Activated T-helper 17 cell treated with anti-CD3 and anti-CD28 coated beads, Interleukin-2, amount 50 U/mL, for 72 hours (primary cell): ENCODE data around the gene KISS1. TPM values are rescaled to one million over a fixed set of nuclear protein-coding genes. Genes with fewer than 3 reads are reported as not detected.

ENCODE experiments used
- ATAC-seq: fragments of 150-1000 bp; cut with Tn5 transposase; replicated peaks from 2 replicates; pipeline ENCODE4 v1.10.0; 2021; ENCODE audit warnings: mild to moderate bottlenecking, moderate library complexity
- H3K27ac Mint-ChIP-seq: one replicate; pipeline ENCODE4 v1.8.0; 2022; ENCODE audit warnings: mixed read lengths
- H3K27me3 Mint-ChIP-seq: one replicate; pipeline ENCODE4 v1.8.0; 2022; ENCODE audit warnings: mixed read lengths
- H3K36me3 Mint-ChIP-seq: one replicate; pipeline ENCODE4 v1.8.0; 2022; ENCODE audit warnings: low read depth, mild to moderate bottlenecking, mixed read lengths
- H3K4me1 Mint-ChIP-seq: one replicate; pipeline ENCODE4 v1.8.0; 2022; ENCODE audit warnings: mixed read lengths
- H3K4me3 Mint-ChIP-seq: one replicate; pipeline ENCODE4 v1.8.0; 2022; ENCODE audit warnings: mild to moderate bottlenecking, mixed read lengths
- H3K9me3 Mint-ChIP-seq: one replicate; pipeline ENCODE4 v1.8.0; 2022; ENCODE audit warnings: mixed read lengths
- total RNA-seq, 2 donors: library from RNA; stranded (reverse); gene quantifications; one replicate each; pipeline ENCODE4 v1.2.3, GENCODE V29; 2022

Gene KISS1
- total RNA-seq, 2 donors from 2014 or later = not detected

DNA sequence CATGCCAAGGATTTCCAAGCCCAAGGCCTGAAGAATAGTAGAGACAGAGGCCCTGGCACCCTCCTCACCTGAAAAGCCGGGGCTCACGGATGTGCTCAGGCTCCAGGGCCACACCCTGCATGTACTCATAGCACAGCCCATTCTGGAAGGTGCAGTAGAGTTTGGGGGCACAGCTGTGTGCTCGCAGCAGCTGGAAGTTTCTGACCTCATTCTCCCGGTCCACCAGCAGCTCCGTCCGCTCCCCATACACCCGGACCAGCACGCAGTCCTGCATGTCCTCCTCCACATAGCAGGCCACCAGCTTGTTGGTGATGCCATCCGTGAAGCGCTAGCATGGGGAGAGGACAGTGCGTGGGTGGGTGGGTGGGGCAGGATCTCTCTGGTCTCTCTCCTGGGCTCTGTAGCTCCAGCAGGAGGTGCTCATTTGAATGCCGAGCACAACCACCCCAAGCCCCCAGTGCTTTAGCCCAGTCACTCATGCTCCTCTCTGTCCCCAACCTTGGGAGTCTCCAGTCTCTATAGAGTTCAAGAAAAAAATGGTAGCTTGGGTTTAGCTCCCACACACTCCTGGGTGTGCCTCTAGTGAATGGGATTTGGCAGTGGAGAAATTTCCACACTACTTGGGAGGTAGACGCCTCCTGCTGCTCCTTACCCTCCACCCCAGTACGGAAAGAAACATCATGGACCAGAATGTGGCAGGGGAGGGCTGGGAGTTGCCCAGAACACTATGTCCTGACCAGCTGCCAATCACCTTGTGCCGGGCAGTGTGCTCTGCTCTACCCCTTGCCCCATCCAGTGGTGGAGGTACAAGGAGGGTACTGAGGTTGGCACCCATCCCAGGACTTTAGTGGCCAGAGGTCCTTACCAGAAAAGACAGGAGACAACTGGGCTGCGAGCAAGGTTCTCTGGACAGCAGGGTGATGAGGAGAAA is 46.4 kb downstream of the KISS1 start:
- Mint-ChIP-seq H3K27ac (no peak overlapping the region), H3K4me3 (peak overlapping the region; percentile 54), H3K27me3 (no peaks in the 10 kb centered on the region), H3K36me3 (no peaks in the 10 kb centered on the region), H3K4me1 (no peaks in the 10 kb centered on the region), H3K9me3 (no peaks in the 10 kb centered on the region)
- ATAC-seq = no peak

DNA sequence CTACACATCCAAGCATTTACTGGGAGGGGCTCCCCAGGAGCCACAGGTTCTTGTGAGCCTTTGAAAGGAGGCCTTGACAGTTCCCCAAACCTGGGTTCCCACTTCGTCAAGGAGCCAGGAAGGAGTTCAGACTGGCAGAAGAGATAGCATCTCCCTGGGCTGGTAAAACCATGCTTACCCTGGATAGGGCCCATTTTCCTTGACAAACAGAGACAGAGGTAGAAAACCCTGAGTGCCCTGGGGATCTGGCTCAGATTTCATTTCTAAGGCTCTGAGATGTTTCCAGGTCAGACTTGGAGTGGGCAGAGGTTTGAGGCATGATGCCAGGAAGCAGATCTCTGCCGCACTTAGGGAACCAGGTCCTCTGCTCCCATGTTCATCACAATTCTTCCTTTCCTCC is 47.2 kb downstream of the KISS1 start:
- H3K27me3 Mint-ChIP-seq = no peaks in the 10 kb centered on the region
- no peak overlapping the region for H3K4me3 Mint-ChIP-seq
- H3K9me3 Mint-ChIP-seq = no peaks in the 10 kb centered on the region
- H3K4me1 Mint-ChIP-seq = no peaks in the 10 kb centered on the region
- ATAC-seq = no peak
- H3K36me3 Mint-ChIP-seq = no peaks in the 10 kb centered on the region
- no peak overlapping the region for H3K27ac Mint-ChIP-seq

DNA sequence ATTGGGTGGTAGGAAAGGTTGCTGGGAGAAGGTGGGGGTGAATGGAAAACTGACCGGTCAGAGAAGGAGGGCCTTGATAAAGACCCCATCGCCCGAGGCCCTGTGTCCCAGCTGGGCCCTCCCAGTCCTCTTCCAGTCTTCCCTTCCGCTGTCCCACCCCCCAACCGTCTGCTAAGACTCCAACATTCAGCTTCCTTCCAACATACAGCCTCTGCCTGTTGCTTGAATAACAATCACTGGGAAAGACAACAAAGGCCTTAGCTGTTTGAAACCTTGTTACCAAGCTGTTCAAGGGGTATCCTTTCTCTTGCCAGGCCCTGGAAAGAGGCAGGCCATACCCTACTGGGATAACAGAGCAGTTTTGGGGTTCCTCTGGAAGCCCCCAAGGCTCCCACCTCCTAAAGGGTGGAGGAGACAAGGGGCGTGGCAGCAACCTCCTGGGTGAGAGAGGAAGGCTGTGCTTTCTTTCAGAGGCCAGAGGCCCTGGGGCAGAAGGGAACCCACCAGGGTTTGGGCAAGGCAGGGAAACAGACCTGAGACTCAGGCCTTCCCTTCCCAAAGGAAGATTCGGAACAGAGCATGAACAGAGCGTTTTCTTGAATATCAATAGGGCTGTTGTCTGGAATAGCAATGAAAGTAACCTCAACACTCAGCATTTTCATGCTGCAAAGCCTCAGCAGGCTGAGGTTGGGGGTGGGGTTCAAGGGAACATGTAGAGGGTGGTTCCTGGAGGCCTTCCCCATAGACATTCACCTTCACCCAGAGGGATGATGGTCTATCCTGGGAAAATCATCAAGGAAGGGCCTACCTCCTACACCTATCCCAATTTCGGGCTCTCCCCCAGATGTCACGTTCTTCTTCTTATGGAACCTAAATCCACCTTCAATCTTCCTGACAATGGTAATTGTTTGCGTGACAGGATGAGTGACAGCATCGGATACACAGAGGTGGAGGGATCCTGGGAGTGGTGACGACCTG is 48.6 kb downstream of the KISS1 start:
- Mint-ChIP-seq H3K27ac (no peak overlapping the region), H3K36me3 (no peaks in the 10 kb centered on the region), H3K4me1 (no peaks in the 10 kb centered on the region), H3K4me3 (no peak overlapping the region), H3K27me3 (no peaks in the 10 kb centered on the region), H3K9me3 (no peaks in the 10 kb centered on the region)
- ATAC-seq = no peak

DNA sequence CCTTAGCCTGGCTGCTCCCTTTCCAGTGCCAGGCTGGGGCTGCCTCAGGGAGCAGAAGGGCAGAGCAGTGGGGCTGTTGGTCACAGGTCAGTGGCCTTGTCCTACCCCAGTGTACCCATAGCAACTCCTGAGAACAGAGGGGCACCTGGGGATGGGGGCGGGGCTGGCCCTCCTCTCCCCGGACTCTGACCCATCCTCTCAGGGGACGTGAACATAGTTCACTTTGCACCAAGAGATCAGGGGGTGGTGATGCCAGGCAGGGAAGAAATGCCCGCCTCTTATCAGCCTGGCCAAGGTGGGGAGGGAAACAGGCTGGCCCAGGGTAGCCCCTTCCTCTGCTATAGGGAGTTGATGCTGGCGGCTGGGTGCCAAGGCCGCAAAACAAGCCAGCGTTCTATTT is 49.3 kb downstream of the KISS1 start:
- no peak overlapping the region for H3K27ac Mint-ChIP-seq
- no peaks in the 10 kb centered on the region for H3K36me3 Mint-ChIP-seq

DNA sequence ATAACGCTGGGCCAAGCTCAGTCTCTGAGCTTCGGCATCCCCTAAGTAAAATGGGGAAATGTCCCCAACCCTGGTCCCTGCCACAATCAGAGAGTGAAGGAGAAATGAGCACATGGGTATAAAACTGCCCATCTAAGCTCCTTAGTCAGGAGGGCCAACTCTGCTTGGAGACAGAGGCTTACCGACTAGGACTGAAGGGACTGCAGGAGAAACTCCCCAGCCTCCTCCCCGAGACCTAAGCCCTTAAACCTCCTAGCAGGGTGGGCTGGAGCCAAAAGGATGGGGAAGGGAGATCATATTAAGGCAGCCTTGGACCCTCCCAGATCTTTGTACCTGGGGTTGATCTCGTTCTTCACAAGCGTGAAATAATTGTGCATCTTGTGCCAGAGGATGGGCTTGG is 50.0 kb downstream of the KISS1 start:
- Mint-ChIP-seq H3K4me3 (no peak overlapping the region), H3K27me3 (no peaks in the 10 kb centered on the region), H3K4me1 (no peaks in the 10 kb centered on the region), H3K9me3 (no peaks in the 10 kb centered on the region), H3K36me3 (no peaks in the 10 kb centered on the region), H3K27ac (no peak overlapping the region)
- ATAC-seq = no peak

More for the DNA sequence above, 49.3 kb downstream of the KISS1 start:
- ATAC-seq = no peak
- Mint-ChIP-seq H3K4me3 (no peak overlapping the region), H3K27me3 (no peaks in the 10 kb centered on the region), H3K9me3 (no peaks in the 10 kb centered on the region), H3K4me1 (no peaks in the 10 kb centered on the region)

DNA sequence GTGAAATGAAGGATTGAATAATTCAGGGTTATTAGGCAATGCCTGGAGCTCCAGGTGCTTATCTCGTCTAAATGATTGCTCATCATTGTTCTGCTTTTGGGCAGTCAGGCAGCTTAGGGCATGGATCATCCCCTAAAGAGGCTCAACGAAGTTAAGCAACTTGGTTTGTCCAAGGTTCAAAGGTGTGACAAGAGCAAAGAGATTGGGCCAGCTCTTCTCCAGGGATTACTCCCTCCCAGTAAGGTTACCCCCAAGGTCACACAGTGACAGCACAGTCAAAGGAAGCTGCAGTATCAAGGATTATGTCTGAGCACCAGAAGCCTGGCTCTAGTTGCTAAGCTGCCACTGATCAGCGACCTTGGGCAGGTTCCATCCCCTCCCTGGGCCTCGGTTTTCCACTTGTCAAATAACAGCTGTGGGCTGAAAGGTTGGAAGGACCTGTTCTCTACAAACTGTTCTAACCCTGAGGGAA is 51.2 kb downstream of the KISS1 start:
- H3K4me3 Mint-ChIP-seq = no peak overlapping the region
- H3K27ac Mint-ChIP-seq = no peak overlapping the region
- H3K36me3 Mint-ChIP-seq = no peaks in the 10 kb centered on the region
- no peaks in the 10 kb centered on the region for H3K27me3 Mint-ChIP-seq
- H3K9me3 Mint-ChIP-seq = no peaks in the 10 kb centered on the region
- ATAC-seq = no peak
- no peaks in the 10 kb centered on the region for H3K4me1 Mint-ChIP-seq

DNA sequence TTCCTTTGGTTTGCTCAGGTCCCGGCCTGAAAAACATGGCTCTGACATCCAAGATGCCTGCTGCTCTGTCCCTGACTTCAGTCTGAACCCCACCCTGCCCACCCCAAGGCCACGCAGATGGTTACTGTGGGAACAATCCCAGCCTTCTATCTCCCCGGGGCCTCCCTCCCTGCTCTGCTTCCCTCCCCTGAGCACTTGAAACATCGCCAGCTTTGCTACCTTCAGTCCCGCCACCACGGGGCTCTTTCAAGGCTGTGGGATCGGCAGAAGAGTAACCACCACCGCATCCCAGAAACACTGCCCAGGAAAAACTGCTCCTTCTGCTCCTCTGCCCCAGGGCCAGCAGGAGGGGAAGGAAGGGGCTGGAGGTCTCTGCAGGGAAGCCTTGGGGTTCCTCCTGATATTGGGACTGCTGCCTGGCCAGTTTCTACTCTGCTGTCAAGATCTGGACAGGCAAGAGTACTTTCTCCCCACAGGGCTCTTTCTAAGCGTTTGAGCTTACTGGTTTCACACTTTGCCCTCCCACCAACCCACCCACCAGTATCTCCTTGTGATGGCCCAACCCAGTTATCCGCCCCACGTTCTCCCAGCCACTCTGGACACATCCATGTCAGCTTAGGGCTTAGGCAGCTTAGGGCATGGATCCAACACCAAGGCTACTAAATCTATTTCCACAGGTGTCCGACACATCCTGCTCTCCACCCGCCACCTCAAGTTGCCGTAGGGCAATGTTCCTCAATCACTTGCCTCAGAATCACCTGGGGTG is 52.8 kb downstream of the KISS1 start:
- no peaks in the 10 kb centered on the region for H3K36me3 Mint-ChIP-seq
- no peak overlapping the region for H3K27ac Mint-ChIP-seq
- H3K9me3 Mint-ChIP-seq = no peaks in the 10 kb centered on the region
- no peaks in the 10 kb centered on the region for H3K4me1 Mint-ChIP-seq
- no peak for ATAC-seq
- H3K27me3 Mint-ChIP-seq = no peaks in the 10 kb centered on the region
- no peak overlapping the region for H3K4me3 Mint-ChIP-seq

DNA sequence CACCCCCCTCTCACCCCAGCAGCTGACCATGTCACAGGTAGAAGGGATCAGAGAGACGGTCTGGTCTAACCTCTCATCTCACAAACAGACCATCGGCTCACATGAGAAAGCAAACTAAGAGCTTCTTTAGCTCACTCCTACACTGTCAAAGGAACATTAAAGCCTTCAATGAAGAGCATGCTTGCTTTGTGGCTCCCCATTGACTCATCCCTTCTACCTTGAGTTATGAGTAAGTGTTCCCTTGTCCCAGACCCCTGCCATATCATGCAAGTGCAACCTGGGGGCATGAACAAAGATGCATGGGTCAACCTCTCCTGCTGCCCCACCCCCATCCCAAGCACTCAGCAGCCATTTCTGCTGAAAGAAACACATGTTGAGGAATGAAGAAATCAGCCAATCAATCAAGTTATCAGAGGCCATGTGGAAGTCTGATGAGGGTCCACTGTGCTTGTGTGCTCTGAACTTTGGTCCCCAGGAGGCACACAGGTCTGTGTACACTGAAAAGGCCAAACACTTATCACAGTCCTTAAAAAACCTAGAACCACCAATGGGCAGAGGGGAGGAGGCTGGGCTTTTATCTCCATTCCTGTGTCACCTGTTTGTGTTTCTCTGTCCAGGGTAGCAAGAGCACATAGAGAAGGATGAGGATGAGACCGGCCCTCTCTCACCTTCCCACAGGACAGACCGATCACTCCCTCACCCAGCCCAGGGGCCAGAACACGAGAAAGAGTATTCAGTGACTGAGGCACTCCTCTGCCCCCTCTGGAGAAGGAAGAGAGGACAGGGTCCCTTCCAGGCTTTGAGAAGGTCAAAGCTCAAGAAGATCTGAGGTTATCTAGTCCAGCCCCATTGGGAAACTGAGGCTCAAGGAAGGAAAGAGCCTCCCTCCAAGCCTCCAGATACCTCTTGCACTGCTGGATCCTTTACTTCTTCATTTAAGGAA is 54.0 kb downstream of the KISS1 start:
- Mint-ChIP-seq H3K4me3 (no peak overlapping the region), H3K27ac (no peak overlapping the region), H3K27me3 (no peaks in the 10 kb centered on the region), H3K4me1 (no peaks in the 10 kb centered on the region), H3K36me3 (no peaks in the 10 kb centered on the region), H3K9me3 (no peaks in the 10 kb centered on the region)
- ATAC-seq = peak; percentile 31

DNA sequence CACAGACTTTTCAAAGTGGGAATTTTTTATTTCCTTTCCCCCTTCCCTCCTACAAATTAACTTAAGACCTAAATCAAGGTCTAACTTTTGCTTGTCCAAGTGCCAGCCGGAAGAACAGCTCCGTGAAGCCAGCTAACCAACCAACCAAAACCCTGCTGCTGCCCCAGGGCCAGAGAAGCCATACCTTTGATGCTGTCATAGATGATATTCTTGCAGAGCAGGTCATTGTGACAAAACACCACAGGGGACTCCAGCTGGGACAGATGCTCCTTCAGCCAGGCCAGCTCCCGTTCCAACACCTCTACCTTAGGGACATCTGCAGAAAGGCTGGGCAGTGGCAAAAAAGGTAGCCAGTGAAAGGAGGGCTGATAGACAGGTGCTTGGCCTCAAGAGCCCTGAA is 55.2 kb downstream of the KISS1 start:
- no peak for ATAC-seq
- Mint-ChIP-seq H3K36me3 (no peaks in the 10 kb centered on the region), H3K4me1 (no peaks in the 10 kb centered on the region), H3K27ac (no peak overlapping the region), H3K4me3 (no peak overlapping the region), H3K9me3 (no peaks in the 10 kb centered on the region), H3K27me3 (no peaks in the 10 kb centered on the region)

Other genes with a start within 250 kb of the KISS1 start
- gene SOX13, start 123.4 kb downstream of the KISS1 start, total RNA-seq = 1 to 10 TPM in 1 of 2 donors, under 1 TPM in 1; 0.35 to 4.1 TPM
- gene ETNK2, start 44.4 kb downstream of the KISS1 start, total RNA-seq = under 1 TPM; 0.35 to 0.42 TPM
- gene REN, start 30.2 kb downstream of the KISS1 start, total RNA-seq = not detected
- under 1 TPM in 1 of 2 donors, not detected in 1; 0.48 TPM for gene GOLT1A, start 17.5 kb upstream of the KISS1 start, total RNA-seq
- gene PLEKHA6, start 163.4 kb upstream of the KISS1 start, total RNA-seq = 1 to 10 TPM in 1 of 2 donors, under 1 TPM in 1; 0.37 to 1.3 TPM
- 10 to 100 TPM; 63.9 to 71.6 TPM for gene PPP1R15B, start 215.3 kb upstream of the KISS1 start, total RNA-seq